ENCODE data around the gene CRIP3. TPM values are rescaled to one million over a fixed set of nuclear protein-coding genes. Genes with fewer than 3 reads are reported as not detected.

Gene CRIP3
- total and polyA plus RNA-seq, 2 of the 13 experiments (the other 11 are each of a cell fraction or from before 2014, with no cell fraction given), result 6.3 to 9.3 TPM

- peak; percentile 73; the same call in 1 of the 2 replicates for TF ChIP-seq FOXK1 (CRISPR knock-in tag; IDR thresholded peaks at IDR 0.05; ENCODE audit: borderline replicate concordance, low read depth)
- no peak; the same call in none of the 2 replicates for TF ChIP-seq ZMYM3 (CRISPR knock-in tag; IDR thresholded peaks at IDR 0.05)
- TF ChIP-seq ELF1 (CRISPR knock-in tag; IDR thresholded peaks at IDR 0.05), result peak; percentile 8; the same call in 1 of the 2 replicates
Observed at GRCh38 chr6:43277643-43278523, 30.7 kb downstream of the CRIP3 start (continued).

DNA sequence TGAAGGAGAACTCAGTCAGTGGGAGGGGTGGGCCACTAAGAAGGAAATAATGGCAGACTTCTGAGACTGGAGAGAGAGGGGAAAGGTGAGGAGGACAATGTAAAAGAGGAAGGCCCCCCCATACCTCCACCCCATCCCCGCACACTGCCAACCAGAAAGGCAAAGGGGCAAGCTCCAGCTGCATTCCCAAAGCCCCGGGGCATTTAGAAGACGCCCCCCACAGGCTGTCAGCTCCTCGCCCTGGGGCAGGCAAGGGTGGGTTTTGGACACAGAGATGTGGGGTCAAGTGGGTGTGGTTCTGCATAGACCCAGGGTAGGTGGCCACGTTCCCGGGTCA, 31.4 kb downstream of the CRIP3 start:
- ChIA-PET CTCF (ENCODE audit: low intra/inter-chr PET ratio, low total read pairs) (no interaction called here), POLR2A (interaction anchor here (1.0 to 20.0 kb wide), 10 partner anchors 9 to 159 kb away, joined by 3 to 314 read pairs (median 7); partner anchors contain the start of genes CRIP3, CUL9, SLC22A7 and ZNF318)
- FAIRE-seq, result no peak
- H3K27me3 ChIP-seq (ENCODE audit: control insufficient read depth in 1 of 2, insufficient read depth in 2 of 2, low read length in 2 of 2), result no peaks in the 10 kb centered on the region
- peak overlapping the region; percentile 88 for H3K4me2 ChIP-seq (ENCODE audit: low read depth, low read length)
- peak overlapping the region; percentile 33 to 86 (median 40); a peak in 5 of 6 replicates for H3K4me3 ChIP-seq (replicated peaks in 1 of 3; ENCODE audit: insufficient read depth in 1 of 3, low read depth in 2 of 3, low read length in 3 of 3)
- peaks cover 96% of the 10 kb centered on the region for H3K4me1 ChIP-seq (ENCODE audit: insufficient read depth, low read length)
- 19% methylated on average over 6 of the region's 6 CpGs for WGBS (ENCODE audit: low lambda C conversion rate)
- H3K9ac ChIP-seq (ENCODE audit: insufficient read depth, low read depth, low read length), result peak overlapping the region; percentile 97
- DNase-seq (ENCODE audit: low spot score), result no peak
- H3K27ac ChIP-seq (ENCODE audit: extremely low read length, insufficient read depth, low read length), result peak overlapping the region; percentile 94
- no peak overlapping the region for H2AFZ ChIP-seq (ENCODE audit: low read length)
- no peaks in the 10 kb centered on the region for H4K20me1 ChIP-seq (ENCODE audit: insufficient read depth, low read length)
- no TSS peak for BruUV-seq (replicated peaks)
- no peak for ATAC-seq
- no peaks in the 10 kb centered on the region for H3K9me3 ChIP-seq (ENCODE audit: low read length)
- H3K36me3 ChIP-seq (replicated peaks in 1 of 2; ENCODE audit: control insufficient read depth in 1 of 2, insufficient read depth in 2 of 2, low read length in 2 of 2), result no peaks in the 10 kb centered on the region
- in situ Hi-C loops (cut with HindIII; ENCODE audit: extremely low pct_ligation_motif_present, low pct_unique_long_range_greater_than_20kb), result no loop called here
- peaks cover 7% of the 10 kb centered on the region for H3K79me2 ChIP-seq (ENCODE audit: insufficient read depth, low read length)
- intact Hi-C loops (cut with micrococcal nuclease; ENCODE audit: unreplicated experiment), result no loop called here
- no peak for TF ChIP-seq GATAD1 (CRISPR knock-in tag; IDR thresholded peaks at IDR 0.05)
- no peak for TF ChIP-seq ZKSCAN1 (IDR thresholded peaks at IDR 0.05; ENCODE audit: low read length)
- no peak for TF ChIP-seq SP2 (CRISPR knock-in tag; IDR thresholded peaks at IDR 0.05)
- TF ChIP-seq, protein P1, sequence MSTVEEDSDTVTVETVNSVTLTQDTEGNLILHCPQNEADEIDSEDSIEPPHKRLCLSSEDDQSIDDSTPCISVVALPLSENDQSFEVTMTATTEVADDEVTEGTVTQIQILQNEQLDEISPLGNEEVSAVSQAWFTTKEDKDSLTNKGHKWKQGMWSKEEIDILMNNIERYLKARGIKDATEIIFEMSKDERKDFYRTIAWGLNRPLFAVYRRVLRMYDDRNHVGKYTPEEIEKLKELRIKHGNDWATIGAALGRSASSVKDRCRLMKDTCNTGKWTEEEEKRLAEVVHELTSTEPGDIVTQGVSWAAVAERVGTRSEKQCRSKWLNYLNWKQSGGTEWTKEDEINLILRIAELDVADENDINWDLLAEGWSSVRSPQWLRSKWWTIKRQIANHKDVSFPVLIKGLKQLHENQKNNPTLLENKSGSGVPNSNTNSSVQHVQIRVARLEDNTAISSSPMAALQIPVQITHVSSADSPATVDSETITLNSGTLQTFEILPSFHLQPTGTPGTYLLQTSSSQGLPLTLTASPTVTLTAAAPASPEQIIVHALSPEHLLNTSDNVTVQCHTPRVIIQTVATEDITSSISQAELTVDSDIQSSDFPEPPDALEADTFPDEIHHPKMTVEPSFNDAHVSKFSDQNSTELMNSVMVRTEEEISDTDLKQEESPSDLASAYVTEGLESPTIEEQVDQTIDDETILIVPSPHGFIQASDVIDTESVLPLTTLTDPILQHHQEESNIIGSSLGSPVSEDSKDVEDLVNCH (CRISPR knock-in tag; IDR thresholded peaks at IDR 0.05), result no peak
- no peak for TF ChIP-seq HINFP (CRISPR knock-in tag; IDR thresholded peaks at IDR 0.05; ENCODE audit: low read depth)
- no peak for TF ChIP-seq CHCHD3 (CRISPR knock-in tag; IDR thresholded peaks at IDR 0.05)
- TF ChIP-seq KLF12 (CRISPR knock-in tag; IDR thresholded peaks at IDR 0.05; ENCODE audit: borderline replicate concordance), result 0 out of 2 replicates have a peak, but pooled peaks have one; percentile 75
- TF ChIP-seq BHLHE40 (IDR thresholded peaks at IDR 0.05; ENCODE audit: low read length), result no peak
- no peak for TF ChIP-seq ZKSCAN5 (CRISPR knock-in tag; IDR thresholded peaks at IDR 0.05)
- TF ChIP-seq CC2D1A (CRISPR knock-in tag; IDR thresholded peaks at IDR 0.05), result no peak
- TF ChIP-seq RBM22 (optimal IDR thresholded peaks at IDR 0.05; ENCODE audit: low read length), result no peak
- 0 out of 2 replicates have a peak, but pooled peaks have one; percentile 33 for TF ChIP-seq ZNF879 (CRISPR knock-in tag; IDR thresholded peaks at IDR 0.05)
- TF ChIP-seq ZSCAN30 (CRISPR knock-in tag; IDR thresholded peaks at IDR 0.05), result no peak
- TF ChIP-seq ZNF615 (CRISPR knock-in tag; IDR thresholded peaks at IDR 0.05; ENCODE audit: borderline replicate concordance), result no peak
- TF ChIP-seq, protein P2, sequence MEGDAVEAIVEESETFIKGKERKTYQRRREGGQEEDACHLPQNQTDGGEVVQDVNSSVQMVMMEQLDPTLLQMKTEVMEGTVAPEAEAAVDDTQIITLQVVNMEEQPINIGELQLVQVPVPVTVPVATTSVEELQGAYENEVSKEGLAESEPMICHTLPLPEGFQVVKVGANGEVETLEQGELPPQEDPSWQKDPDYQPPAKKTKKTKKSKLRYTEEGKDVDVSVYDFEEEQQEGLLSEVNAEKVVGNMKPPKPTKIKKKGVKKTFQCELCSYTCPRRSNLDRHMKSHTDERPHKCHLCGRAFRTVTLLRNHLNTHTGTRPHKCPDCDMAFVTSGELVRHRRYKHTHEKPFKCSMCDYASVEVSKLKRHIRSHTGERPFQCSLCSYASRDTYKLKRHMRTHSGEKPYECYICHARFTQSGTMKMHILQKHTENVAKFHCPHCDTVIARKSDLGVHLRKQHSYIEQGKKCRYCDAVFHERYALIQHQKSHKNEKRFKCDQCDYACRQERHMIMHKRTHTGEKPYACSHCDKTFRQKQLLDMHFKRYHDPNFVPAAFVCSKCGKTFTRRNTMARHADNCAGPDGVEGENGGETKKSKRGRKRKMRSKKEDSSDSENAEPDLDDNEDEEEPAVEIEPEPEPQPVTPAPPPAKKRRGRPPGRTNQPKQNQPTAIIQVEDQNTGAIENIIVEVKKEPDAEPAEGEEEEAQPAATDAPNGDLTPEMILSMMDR (CRISPR knock-in tag; IDR thresholded peaks at IDR 0.05), result peak; percentile 46
